HG03196 (cell line): ENCODE data around the gene PNPLA1.

ENCODE experiments used
- ATAC-seq: cut with Tn5 transposase; IDR thresholded peaks from one replicate; pipeline ENCODE4 v1.9.1; 2021; ENCODE audit not compliant: unreplicated experiment

The PNPLA1 gene

GRCh38 chr6:36269834-36270705, at the start of gene PNPLA1:
TSS of gene PNPLA1 (plus strand) at chr6:36270060. CDS start at chr6:36270460, 400 bp downstream.
- no peak for ATAC-seq

GRCh38 chr6:36220226-36220625, 49.6 kb upstream of the PNPLA1 start:
- no peak for ATAC-seq

- ATAC-seq: no peak
These were observed 48.2 kb upstream of the PNPLA1 start for GRCh38 chr6:36221674-36222073.

GRCh38 chr6:36222924-36223323, 46.9 kb upstream of the PNPLA1 start:
- ATAC-seq: no peak

DNA sequence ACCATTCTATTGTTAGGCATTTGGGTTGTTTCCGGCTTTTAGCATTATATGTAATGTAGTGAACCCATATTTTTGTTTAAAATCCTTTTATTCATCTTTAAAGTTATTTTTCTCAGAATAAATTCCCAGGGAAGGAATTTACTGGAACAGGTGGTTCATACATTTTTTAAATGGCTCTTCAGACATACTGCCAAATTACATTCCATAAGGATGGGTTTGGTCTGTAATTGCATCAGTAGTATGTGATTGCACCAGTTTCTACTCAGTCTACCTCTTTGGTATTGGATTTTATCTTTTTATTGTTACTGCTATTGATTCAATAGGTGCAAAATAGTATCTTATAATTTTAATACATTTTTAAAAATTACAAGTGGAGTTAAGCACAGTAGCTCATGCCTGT, 46.2 kb upstream of the PNPLA1 start:
- ATAC-seq: no peak

- ATAC-seq: no peak
These were observed 44.9 kb upstream of the PNPLA1 start for GRCh38 chr6:36224918-36225461.

GRCh38 chr6:36226438-36227047, 43.3 kb upstream of the PNPLA1 start:
- no peak for ATAC-seq

DNA sequence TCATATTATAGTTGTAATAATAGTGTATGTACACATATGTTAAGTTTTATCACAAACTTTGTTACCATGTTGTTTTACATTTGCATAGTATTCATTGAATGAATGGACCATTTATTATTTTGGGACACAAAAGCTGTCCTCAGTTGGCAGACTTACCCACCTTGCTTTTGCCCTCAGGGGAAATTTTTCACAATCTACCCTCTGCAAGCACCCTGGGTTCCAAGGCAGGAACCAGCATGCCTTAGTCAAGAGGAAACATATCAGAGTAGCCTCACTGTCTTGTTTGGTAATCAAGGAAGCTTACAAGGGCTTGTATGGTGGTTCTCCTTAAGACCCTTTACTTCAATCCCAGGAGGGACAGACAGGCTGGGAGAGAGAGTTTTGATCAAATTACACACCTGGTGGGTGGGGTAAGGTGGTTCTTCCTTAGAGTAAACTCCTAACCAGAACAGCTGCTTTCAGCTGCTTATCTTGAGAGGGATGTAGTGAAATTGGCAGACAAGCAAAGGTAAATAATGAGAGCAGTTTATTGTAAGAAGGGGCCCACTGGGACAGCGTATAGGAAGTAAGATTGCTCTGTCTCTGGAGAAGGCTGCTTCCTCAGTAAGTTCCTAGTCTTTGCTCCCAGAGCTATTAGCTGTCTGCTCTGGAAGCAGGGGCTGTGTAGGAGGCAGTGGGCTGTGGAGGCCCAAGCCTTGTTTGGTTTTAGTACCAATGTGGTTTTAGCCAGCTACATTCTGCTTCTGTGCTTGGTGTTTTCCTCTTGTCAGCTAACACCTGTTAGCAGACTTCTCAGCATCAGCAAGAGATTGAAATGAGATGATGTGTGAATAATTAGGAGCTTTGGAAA, 42.3 kb upstream of the PNPLA1 start:
- no peak for ATAC-seq

GRCh38 chr6:36229223-36229622, 40.6 kb upstream of the PNPLA1 start:
- no peak for ATAC-seq

GRCh38 chr6:36230371-36230770, 39.5 kb upstream of the PNPLA1 start:
- no peak for ATAC-seq

DNA sequence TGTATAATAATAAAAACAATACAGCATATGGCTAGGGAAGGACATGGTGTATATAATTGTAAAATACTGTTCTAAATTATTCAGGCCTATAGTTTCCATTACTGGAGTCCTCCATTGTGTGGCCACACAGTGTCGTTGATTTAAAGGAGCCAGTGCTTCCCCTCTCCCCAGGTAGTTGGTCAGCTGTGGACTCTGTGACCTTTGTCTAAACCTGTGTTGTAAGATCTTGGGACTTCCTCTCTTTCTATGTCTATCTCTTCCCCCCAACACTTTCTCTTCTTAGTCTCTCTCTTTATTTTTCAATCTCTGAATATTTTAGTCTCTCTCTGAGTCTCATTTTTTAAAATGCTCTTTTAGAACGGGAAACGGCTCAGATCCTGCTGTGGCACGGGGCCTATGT, 37.7 kb upstream of the PNPLA1 start:
- no peak for ATAC-seq

DNA sequence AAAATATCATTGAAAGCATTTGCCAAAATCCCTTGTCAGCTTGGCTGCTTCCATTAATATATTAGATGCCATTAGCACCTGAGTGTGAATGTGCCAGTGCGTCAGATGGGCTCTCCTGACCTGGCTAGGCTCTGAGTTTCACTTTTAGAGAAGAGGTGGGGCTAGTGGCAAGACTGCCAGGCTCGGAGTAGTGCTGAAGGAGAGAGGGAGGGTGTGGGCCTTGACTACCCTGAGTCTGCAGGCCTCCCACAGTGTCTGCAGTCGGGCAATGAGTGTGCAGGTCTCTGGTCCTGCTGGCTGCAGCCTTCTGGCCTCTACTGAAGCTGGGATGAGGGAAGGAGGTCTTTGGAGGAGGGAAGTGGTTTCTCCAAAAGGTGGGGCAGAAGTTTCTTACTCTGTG, 34.6 kb upstream of the PNPLA1 start:
- no peak for ATAC-seq

DNA sequence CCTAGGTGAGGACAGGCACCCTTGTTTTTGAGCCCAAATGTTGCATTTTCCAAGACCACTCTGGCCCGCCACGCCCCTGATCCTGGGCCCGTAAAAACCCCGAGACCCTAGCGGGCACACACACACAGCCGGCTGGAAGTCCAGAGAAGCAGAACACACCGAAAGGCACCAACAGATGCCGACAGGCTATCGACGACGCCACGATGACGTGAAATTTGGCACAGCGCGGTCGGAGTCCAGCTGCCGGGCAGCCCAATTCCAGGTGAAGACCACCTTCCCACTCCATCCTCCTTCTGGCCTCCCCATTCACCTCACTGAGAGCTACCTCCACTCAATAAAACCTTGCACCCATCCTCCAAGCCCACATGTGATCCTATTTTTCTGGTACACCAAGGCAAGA, 34.0 kb upstream of the PNPLA1 start:
- no peak for ATAC-seq

- no peak for ATAC-seq
These were observed 30.1 kb upstream of the PNPLA1 start for GRCh38 chr6:36239774-36240173.

DNA sequence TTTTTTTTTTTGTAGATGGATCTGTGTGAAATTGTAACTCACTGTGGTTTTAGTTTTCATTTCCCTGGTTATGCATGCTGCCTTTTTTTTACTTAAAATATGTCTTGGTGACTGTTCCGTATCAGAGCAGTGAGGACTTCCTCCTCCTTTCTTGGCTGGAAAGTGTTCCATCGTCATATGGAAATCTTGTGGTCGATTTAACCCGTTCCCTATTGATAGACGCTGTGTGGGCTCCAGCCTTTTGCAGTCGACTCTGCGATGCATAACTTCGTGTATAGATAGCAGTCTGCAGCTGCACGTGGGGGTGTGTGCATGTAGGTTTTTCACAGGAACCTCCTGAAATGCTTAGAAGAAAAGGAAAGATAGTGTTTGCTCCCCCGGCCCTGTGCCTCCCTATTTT, 28.1 kb upstream of the PNPLA1 start:
- ATAC-seq: no peak

DNA sequence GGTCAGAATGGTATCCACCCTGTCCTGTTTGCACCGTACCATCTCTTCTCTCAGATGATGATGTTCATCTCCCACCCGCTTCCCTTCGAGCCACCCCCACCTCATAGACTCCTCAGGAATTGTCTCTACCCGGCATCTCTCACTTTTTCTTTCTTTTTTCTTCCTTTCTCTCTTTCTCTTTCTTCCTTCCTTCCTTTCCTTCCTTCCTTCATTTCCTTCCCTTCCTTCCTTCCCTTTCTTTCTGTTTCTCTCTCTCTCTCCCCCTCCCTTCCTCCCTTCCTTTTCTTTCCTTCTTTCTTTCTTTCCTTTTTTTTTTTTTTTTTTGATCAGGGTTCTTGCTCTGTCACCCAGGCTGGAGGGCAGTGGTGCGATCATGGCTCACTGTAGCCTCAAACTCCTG, 27.7 kb upstream of the PNPLA1 start:
- ATAC-seq: no peak

- no peak for ATAC-seq
These were observed 27.2 kb upstream of the PNPLA1 start for GRCh38 chr6:36242626-36243025.

DNA sequence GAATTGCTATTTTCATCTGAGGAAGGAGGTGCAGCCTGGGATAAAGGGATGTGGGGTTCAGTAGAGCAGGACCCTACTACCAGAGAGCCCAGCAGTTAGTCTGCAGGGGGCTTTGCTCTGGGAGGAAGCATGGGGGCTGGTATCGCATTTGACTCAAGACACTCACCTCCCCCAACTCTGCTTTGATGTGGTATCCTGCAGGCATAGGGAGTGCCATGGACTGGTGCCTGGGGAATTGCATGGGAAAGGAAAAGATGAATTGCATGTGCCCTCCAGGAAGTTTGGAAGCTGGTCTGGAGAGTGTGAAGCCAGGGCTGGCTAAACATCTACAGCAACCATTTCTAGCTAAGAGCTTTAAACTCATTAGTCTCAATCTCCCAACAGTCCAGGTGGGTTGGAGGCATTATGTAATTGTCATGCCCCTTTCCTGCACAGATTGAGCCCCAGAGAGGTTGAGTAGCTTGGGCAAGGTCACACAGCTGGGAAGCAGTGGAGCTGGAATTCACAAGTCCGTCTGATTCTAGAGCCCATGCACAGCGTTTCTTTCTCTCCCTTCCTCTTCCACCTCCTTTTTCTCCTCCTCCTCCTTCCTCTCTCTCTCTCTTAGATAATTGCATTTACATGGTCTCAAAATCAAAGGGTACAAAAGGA, 26.2 kb upstream of the PNPLA1 start:
- no peak for ATAC-seq

- ATAC-seq: no peak
These were observed 25.1 kb upstream of the PNPLA1 start for GRCh38 chr6:36244641-36245280.

DNA sequence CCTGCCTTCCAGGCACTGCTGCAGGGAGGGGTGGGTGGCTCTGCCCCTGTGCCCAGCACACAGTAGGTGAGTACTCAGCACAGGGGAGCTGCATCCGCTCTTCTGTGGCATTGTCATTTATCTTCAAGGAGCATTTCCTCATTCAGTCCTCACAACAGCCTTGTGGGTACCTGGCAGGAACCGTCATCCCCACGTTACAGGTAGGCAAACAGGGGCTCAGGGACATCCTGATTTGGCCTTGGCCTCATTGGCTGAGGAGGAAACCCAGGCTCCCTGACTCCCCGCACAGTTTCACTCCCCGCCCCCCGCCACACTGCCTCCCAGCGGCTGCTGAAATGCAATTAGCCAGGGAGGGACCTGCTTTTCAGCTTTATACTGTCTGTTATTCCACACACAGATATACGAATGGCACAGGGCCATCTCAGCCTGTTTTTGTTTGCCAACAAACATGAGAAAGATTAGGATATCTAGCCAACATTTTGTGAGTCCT, 24.2 kb upstream of the PNPLA1 start:
- no peak for ATAC-seq
